GM12878 (cell line): ENCODE results near the gene AP1AR. TPM values are rescaled to one million over a fixed set of nuclear protein-coding genes. Genes with fewer than 3 reads are reported as not detected.
A peak's percentile ranks its signal among the peaks of the same experiment; 100 is the strongest.

Experiments
- ATAC-seq: fragments of 200-7000 bp; cut with Tn5 transposase; 3 replicates; pipeline ENCODE4 v1.9.1; 2020; ENCODE audit warnings: mild to moderate bottlenecking, moderate library complexity
- BruUV-seq: library from RNA; stranded (reverse); fragments of 400-500 nt; replicated peaks from 2 replicates; lab custom pipeline; 2021; lab: Mats Ljungman, UMichigan
- CTCF ChIA-PET: fragments of 300-600 bp; sonication (Branson Sonifier 250); formaldehyde crosslinking; extraction: SDS; loops from one replicate; lab custom pipeline; 2021; ENCODE audit warnings: inconsistent platforms; lab: Yijun Ruan, JAX
- POLR2A ChIA-PET: fragments of 350-600 bp; formaldehyde crosslinking; extraction: SDS; loops from one replicate; lab custom pipeline; 2021; ENCODE audit warnings: inconsistent platforms; lab: Charles Lee
- RAD21 ChIA-PET: fragments of 300-600 bp; sonication (Branson Sonifier 250); formaldehyde crosslinking; loops from one replicate; lab custom pipeline; 2023; ENCODE audit warnings: antibody characterized with exemption; ENCODE audit not compliant: unreplicated experiment; lab: Charles Lee
- SMC1A ChIA-PET: fragments of 300-600 bp; sonication (Branson Sonifier 250); formaldehyde crosslinking; loops from one replicate; lab custom pipeline; 2023; ENCODE audit not compliant: unreplicated experiment, uncharacterized antibody; lab: Charles Lee
- DNase-seq: peaks from one replicate; pipeline ENCODE4 v3.0.0-alpha.2; 2011; ENCODE audit warnings: low read depth, low spot score
- FAIRE-seq: peaks from 3 replicates; lab custom pipeline; 2011; peaks lifted over from hg19 to GRCh38; lab: Jason Lieb, UNC
- H2AFZ ChIP-seq: 2 replicates; pipeline ENCODE4 v1.6.0; 2011; ENCODE audit warnings: low read depth, low read length, control low read depth; ENCODE audit not compliant: control insufficient read depth
- H3K27ac ChIP-seq: 2 replicates; pipeline ENCODE4 v1.5.1; 2011; ENCODE audit warnings: control low read depth; ENCODE audit not compliant: control insufficient read depth, insufficient read depth
- H3K27me3 ChIP-seq, 2 experiments: replicated peaks in 1 of 2; 2 replicates each; pipeline versions ENCODE4 v1.6.0 to v1.6.1; 2011; ENCODE audit warnings: low read length in 1 of 2; ENCODE audit not compliant: control insufficient read depth in 2 of 2, insufficient read depth in 2 of 2
- H3K36me3 ChIP-seq, 2 experiments: 2 replicates each; pipeline ENCODE4 v1.5.1; 2011; ENCODE audit warnings: low read length in 1 of 2; ENCODE audit not compliant: control insufficient read depth in 2 of 2, insufficient read depth in 2 of 2
- H3K4me1 ChIP-seq: 2 replicates; pipeline ENCODE4 v1.6.1; 2011; ENCODE audit warnings: mild to moderate bottlenecking, low read length, moderate library complexity, mixed read lengths; ENCODE audit not compliant: control insufficient read depth, insufficient read depth
- H3K4me2 ChIP-seq: 2 replicates; pipeline ENCODE4 v1.6.0; 2011; ENCODE audit warnings: control low read depth; ENCODE audit not compliant: control insufficient read depth, insufficient read depth
- H3K4me3 ChIP-seq: fragments of 200-600 bp; sonication (generic); 2 replicates; pipeline ENCODE4 v1.5.1; 2016
- H3K79me2 ChIP-seq: 2 replicates; pipeline ENCODE4 v1.6.0; 2011; ENCODE audit warnings: low read length; ENCODE audit not compliant: control insufficient read depth, insufficient read depth
- H3K9ac ChIP-seq: 2 replicates; pipeline ENCODE4 v1.8.0; 2011; ENCODE audit warnings: low read length, control low read depth, mixed read lengths; ENCODE audit not compliant: control insufficient read depth, insufficient read depth
- H3K9me3 ChIP-seq: replicated peaks from 3 replicates; pipeline ENCODE4 v1.5.1; 2011; ENCODE audit warnings: mild to moderate bottlenecking, low read length; ENCODE audit not compliant: control insufficient read depth, insufficient read depth
- H4K20me1 ChIP-seq: 2 replicates; pipeline ENCODE4 v1.6.0; 2011; ENCODE audit not compliant: control insufficient read depth, insufficient read depth
- CHD1 ChIP-seq: IDR thresholded peaks from 2 replicates; pipeline ENCODE4 v1.6.1; 2012; ENCODE audit warnings: low read depth, low read length, improper control_type of control experiment
- SPI1 ChIP-seq: IDR thresholded peaks from 2 replicates; pipeline ENCODE4 v1.6.1; 2011; ENCODE audit warnings: low read depth, mild to moderate bottlenecking, low read length, moderate library complexity, borderline replicate concordance; ENCODE audit not compliant: insufficient read depth
- TCF7 ChIP-seq: IDR thresholded peaks from 2 replicates; pipeline ENCODE4 v1.6.1; 2014; ENCODE audit warnings: antibody characterized with exemption, borderline replicate concordance
- ZNF384 ChIP-seq: IDR thresholded peaks from 2 replicates; pipeline ENCODE4 v1.6.1; 2012; ENCODE audit warnings: low read depth, mild to moderate bottlenecking, low read length, improper control_type of control experiment, borderline replicate concordance
- WGBS: methylation state at CpG from one replicate; pipeline ENCODE4 v1.1.6; 2016; ENCODE audit warnings: low lambda C conversion rate; ENCODE audit not compliant: insufficient replicate concordance, insufficient coverage; ENCODE audit errors: missing lambda C conversion rate; 5-methylcytosine and 5-hydroxymethylcytosine counted together
- in situ Hi-C: fragments of 300-500 bp; cut with MboI; formaldehyde crosslinking; loops from 9 replicates; pipeline ENCODE4 v1.14.3; 2018; ENCODE audit warnings: mixed read lengths
- intact Hi-C: fragments of 100-400 bp; cut with micrococcal nuclease; formaldehyde crosslinking; loops from one replicate; pipeline ENCODE4 v1.14.2; 2022; ENCODE audit not compliant: unreplicated experiment
- polyA plus RNA-seq, 11 experiments: library from polyadenylated mRNA; depleted of rRNA in 4 of 11; unstranded in 6 of 11; stranded (reverse) in 5 of 11; fragments of >200 nt; fragmentation: Nextera tagmentation in 4 of 11; fragmentation: Illumina TruSeq in 1 of 11; extraction: Ambion mirVana in 4 of 11; extraction: Trizol in 1 of 11; gene quantifications; 1 replicate in 1 of 11; 2 replicates in 10 of 11; pipeline versions ENCODE4 v1.2.1 to v1.2.3, GENCODE V29; 2011 to 2016; ENCODE audit warnings: inconsistent platforms in 2 of 11, missing spikeins in 2 of 11, low read depth in 1 of 11
- total RNA-seq, 4 experiments: library from RNA; depleted of rRNA in 3 of 4; stranded (reverse); fragments of >200 nt in 3 of 4; fragmentation: Illumina TruSeq in 1 of 4; extraction: Trizol in 1 of 4; gene quantifications; 2 replicates each; pipeline versions ENCODE4 v1.2.1 to v1.2.3, GENCODE V29; 2013 to 2021
- TF ChIP-seq, protein P1 (sequence below): fragments of 450-650 bp; conservative IDR thresholded peaks from 2 replicates; pipeline ENCODE4 v1.6.1; 2017; ENCODE audit warnings: mild to moderate bottlenecking, moderate library complexity
- TF ChIP-seq, protein P2 (sequence below): IDR thresholded peaks from 2 replicates; pipeline ENCODE4 v1.6.1; 2011; ENCODE audit warnings: mild to moderate bottlenecking, low read depth, low read length, moderate library complexity; ENCODE audit not compliant: insufficient replicate concordance

Gene AP1AR
- total and polyA plus RNA-seq, 10 of the 15 experiments (the other 5 are each of a cell fraction or from before 2014, with no cell fraction given), result 5.6 to 29.1 (median 16.3) TPM

DNA sequence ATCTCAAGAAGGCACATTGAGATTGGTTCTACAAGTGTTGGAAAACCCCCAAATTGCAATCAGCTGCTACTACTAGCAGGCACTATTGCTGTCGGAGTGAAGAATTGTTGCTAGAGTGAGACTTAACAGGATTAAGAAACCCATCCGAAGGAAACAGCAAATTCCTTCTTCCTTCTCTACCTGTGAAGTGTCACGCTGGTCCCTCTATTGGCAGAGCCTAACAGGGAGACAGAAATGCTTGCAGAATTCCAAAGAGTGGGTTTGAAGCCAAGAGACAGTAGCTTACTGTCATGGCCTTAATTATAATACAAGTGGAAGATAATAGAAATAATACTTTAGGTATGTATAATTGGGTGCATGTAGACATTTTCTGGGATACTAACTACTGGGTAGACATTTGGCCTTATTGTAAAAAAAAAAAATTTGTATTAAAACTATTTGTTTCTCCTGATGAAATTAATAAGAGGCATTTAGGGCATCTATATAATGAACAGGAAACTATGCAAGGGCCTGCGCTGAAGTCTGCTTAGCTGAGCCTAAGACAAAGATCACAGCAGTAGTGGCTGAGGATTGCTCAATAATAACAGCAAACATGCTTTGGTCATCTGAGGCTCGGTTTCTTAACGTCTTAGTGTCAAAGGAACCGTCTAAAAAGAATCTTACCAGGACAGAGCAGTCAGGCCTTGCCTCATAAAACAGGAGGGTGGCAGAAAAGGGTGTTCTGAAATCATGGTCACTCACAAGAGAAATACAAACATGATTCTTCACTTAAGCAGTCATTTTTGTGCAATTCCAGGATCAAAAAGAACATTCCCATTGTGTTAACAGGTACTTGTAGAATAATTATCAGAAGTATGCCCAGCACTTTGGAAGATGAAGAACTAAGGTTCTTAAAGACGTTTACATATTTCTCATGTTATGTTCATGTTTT is 45.6 kb upstream of the AP1AR start:
- Histone ChIP-seq H3K36me3 (no peaks in the 10 kb centered on the region), H2AFZ (peak overlapping the region; percentile 23; the same call in 1 of the 2 replicates), H3K9ac (no peak overlapping the region), H3K4me2 (no peak overlapping the region), H3K9me3 (no peaks in the 10 kb centered on the region), H3K27me3 (no peaks in the 10 kb centered on the region), H3K27ac (no peak overlapping the region), H4K20me1 (no peaks in the 10 kb centered on the region), H3K4me3 (no peak overlapping the region), H3K4me1 (no peaks in the 10 kb centered on the region), H3K79me2 (no peaks in the 10 kb centered on the region)
- ChIA-PET RAD21 (no interaction called here), SMC1A (interaction anchor here (1.1 kb wide), 1 partner anchor 39 kb away, joined by 3 read pairs; no protein-coding TSS in a partner anchor), CTCF (interaction anchor here (0.6 kb wide), 1 partner anchor 37 kb away, joined by 3 read pairs; no protein-coding TSS in a partner anchor), POLR2A (interaction anchor here (0.7 kb wide), 1 partner anchor 346 kb away, joined by 3 read pairs; no protein-coding TSS in a partner anchor)
- TF ChIP-seq TCF7, result no peak
- TF ChIP-seq CHD1, result no peak
- TF ChIP-seq, protein P1, sequence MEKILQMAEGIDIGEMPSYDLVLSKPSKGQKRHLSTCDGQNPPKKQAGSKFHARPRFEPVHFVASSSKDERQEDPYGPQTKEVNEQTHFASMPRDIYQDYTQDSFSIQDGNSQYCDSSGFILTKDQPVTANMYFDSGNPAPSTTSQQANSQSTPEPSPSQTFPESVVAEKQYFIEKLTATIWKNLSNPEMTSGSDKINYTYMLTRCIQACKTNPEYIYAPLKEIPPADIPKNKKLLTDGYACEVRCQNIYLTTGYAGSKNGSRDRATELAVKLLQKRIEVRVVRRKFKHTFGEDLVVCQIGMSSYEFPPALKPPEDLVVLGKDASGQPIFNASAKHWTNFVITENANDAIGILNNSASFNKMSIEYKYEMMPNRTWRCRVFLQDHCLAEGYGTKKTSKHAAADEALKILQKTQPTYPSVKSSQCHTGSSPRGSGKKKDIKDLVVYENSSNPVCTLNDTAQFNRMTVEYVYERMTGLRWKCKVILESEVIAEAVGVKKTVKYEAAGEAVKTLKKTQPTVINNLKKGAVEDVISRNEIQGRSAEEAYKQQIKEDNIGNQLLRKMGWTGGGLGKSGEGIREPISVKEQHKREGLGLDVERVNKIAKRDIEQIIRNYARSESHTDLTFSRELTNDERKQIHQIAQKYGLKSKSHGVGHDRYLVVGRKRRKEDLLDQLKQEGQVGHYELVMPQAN, result no peak
- no peak for TF ChIP-seq SPI1
- TF ChIP-seq ZNF384, result no peak
- TF ChIP-seq, protein P2, sequence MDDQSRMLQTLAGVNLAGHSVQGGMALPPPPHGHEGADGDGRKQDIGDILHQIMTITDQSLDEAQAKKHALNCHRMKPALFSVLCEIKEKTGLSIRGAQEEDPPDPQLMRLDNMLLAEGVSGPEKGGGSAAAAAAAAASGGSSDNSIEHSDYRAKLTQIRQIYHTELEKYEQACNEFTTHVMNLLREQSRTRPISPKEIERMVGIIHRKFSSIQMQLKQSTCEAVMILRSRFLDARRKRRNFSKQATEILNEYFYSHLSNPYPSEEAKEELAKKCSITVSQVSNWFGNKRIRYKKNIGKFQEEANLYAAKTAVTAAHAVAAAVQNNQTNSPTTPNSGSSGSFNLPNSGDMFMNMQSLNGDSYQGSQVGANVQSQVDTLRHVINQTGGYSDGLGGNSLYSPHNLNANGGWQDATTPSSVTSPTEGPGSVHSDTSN, result no peak
- 85% methylated on average over 8 of the region's 8 CpGs for WGBS
- intact Hi-C loops, result no loop called here
- no TSS peak for BruUV-seq
- FAIRE-seq (no peak), DNase-seq (no peak), ATAC-seq (no peak)
- in situ Hi-C loops, result no loop called here
